Measurements from ENCODE around the gene MMP21.

MMP21 gene, protein sequence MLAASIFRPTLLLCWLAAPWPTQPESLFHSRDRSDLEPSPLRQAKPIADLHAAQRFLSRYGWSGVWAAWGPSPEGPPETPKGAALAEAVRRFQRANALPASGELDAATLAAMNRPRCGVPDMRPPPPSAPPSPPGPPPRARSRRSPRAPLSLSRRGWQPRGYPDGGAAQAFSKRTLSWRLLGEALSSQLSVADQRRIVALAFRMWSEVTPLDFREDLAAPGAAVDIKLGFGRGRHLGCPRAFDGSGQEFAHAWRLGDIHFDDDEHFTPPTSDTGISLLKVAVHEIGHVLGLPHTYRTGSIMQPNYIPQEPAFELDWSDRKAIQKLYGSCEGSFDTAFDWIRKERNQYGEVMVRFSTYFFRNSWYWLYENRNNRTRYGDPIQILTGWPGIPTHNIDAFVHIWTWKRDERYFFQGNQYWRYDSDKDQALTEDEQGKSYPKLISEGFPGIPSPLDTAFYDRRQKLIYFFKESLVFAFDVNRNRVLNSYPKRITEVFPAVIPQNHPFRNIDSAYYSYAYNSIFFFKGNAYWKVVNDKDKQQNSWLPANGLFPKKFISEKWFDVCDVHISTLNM

DNA sequence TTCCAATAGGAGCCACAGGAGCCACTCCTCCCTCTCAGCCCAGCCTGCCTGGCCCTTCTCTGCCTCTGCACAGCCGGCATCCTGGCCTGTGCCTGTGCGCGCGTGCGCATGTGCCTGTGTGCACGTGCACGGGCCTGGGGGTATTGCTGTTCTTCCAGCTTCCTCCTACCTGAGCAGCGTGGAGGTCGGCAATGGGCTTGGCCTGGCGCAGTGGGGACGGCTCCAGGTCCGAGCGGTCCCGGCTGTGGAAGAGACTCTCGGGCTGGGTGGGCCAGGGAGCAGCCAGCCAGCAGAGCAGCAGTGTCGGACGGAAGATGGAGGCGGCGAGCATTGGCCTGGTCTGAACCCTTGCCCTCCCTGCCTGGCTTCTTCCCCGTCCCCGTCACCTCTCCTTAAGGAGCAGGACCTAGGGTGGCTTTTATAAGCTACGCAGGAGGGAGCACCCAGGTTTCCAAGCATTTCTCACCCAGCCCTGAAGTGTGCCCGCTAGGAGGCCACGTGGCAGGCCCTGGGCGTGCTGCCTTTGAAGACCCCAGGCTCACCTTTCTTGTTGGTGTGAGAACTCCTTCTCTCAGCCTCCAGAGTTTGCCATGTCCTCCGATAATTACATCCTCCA, at the start of gene MMP21:
Gene MMP21, minus strand, starts transcription at position 331 of the 616 bp plus-strand sequence. Its CDS starts 0 bp downstream, at position 331.
- TF ChIP-seq Cebpa-rat (IDR thresholded peaks at IDR 0.05): no peak
- Histone ChIP-seq H4K20me1 (no peaks in the 10 kb centered on the region; a peak in 1 of 22 replicates), H3K4me2 (no peak within 1 kb of the TSS), H3K27me3 (no peaks in the 10 kb centered on the region), H3K36me3 (no peaks in the 10 kb centered on the region), H3K27ac (no peak within 1 kb of the TSS), H3K9me3 (replicated peaks in 1 of 11) (peaks cover 8 to 27% (median 17%) of the 10 kb centered on the region in 11 experiments; a peak in 14 of 22 replicates), H3K4me1 (peaks cover 0 to 10% (median 1%) of the 10 kb centered on the region in 10 experiments; a peak in 7 of 20 replicates), H3K4me3 (no peak within 1 kb of the TSS), H3K9ac (no peak within 1 kb of the TSS)

DNA sequence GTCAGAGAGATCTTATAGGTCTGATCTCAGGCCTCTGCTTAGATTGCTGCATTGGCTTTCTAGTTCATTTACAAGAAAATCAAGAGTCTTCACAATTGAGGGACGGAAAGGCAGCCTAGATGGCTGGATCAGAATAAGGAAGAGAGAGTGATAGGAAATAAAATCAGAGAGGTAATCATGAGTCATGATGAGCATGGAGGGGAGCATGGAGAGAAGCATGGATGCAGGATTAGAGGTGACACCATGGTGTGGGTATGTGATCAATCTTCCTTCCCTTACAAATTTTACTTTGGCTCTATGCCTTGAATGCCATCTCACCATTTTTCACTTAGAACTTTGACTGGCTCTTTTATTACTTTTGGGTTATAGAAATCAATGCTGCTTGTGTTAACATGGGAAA, 49.1 kb upstream of the MMP21 start:
- Histone ChIP-seq H3K27ac (peak overlapping the region in 4 of 11 experiments; percentile 97 to 99 (median 99); a peak in 2 of 22 replicates), H3K4me1 (peaks cover 35 to 54% (median 42%) of the 10 kb centered on the region in 10 experiments), H3K4me3 (peak overlapping the region; percentile 76 to 98 (median 89)), H3K4me2 (peak overlapping the region; percentile 81 to 98 (median 89)), H3K27me3 (no peaks in the 10 kb centered on the region), H4K20me1 (peaks cover 9 to 61% (median 55%) of the 10 kb centered on the region in 11 experiments; a peak in 18 of 22 replicates), H3K36me3 (peaks cover 35 to 52% (median 48%) of the 10 kb centered on the region in 11 experiments), H3K9ac (peak overlapping the region; percentile 92 to 99 (median 96)), H3K9me3 (replicated peaks in 1 of 11) (no peaks in the 10 kb centered on the region)
- TF ChIP-seq Cebpa-rat (IDR thresholded peaks at IDR 0.05): no peak

DNA sequence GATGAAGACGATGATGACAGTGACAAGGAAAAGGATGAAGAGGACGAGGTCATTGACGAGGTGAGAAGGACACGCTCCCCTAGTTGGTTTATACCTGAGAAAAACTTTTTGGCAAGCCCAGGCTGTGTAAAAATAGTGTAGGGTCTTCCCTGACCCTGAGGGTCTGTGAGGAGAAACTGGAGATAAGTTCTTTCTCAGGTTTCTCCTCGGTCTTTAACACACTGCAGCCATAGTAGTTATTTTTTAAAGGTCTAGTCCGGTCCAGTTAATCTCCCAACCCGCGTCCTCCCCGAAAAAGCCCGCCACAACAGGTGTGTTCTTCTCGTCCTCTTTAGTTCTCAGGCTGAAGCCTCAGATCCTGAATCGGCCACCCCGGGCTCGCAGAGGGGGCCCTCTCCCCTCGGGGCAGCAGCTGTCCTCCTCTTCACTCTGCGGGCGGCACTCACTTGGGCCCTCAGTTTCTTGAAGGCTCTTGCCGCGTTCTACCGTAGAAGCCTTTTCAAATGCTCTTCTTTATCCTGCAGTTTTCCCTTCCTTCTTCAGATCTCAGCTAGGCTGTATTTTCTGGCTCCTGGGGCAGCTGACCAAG, 48.1 kb upstream of the MMP21 start:
- H3K4me1 ChIP-seq: peaks cover 35 to 54% (median 42%) of the 10 kb centered on the region in 10 experiments
- peak overlapping the region; percentile 92 to 99 (median 96) for H3K9ac ChIP-seq
- peaks cover 9 to 51% (median 47%) of the 10 kb centered on the region in 11 experiments; a peak in 17 of 22 replicates for H4K20me1 ChIP-seq
- H3K4me3 ChIP-seq: peak overlapping the region; percentile 76 to 98 (median 89)
- no peaks in the 10 kb centered on the region for H3K27me3 ChIP-seq
- peak overlapping the region; percentile 95 to 100 (median 98) for H3K27ac ChIP-seq
- no peaks in the 10 kb centered on the region for H3K9me3 ChIP-seq (replicated peaks in 1 of 11)
- H3K36me3 ChIP-seq: peaks cover 26 to 43% (median 38%) of the 10 kb centered on the region in 11 experiments
- peak overlapping the region; percentile 81 to 98 (median 89) for H3K4me2 ChIP-seq
- no peak for TF ChIP-seq Cebpa-rat (IDR thresholded peaks at IDR 0.05)

DNA sequence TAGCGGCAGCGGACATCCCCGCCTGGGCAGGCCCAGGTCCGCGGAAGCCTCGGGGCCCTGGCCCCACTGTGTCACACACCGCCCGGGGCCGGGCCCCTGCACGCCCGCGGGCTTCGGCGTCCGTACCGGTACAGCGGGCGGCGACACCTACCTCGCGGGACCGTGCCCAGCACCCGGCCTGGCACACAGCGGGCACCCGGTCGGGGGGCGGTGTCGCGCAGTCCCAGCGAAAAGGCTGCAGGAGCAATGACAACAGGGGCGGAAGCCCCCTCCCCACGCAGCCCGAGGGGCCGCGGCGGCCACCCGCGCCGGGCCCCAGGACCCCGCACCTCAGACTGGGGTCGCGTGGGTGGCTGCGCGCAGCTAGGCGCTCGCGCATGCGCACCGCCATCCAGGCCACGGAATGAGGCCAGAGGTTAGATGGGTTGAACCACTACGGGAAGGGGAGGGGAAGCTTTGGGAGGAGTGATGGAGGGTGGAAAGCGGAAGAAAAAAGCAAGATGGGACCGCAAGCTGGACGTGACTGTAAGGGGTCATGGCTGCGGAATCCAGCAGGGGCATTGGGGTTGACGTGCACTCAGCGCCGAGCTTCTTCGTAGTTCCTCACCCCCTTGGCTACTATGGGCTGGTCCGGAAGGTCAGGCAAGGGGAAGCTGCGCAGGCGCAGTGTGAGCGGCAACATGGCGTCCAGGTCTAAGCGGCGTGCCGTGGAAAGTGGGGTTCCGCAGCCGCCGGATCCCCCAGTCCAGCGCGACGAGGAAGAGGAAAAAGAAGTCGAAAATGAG, 47.4 kb upstream of the MMP21 start, which contains the start of the genes BCCIP and UROS:
Gene BCCIP, plus strand, starts transcription at position 669 of the 785 bp plus-strand sequence. Its CDS starts 12 bp downstream, at position 681.
Gene UROS, minus strand, starts transcription at position 381 of the 785 bp plus-strand sequence. CDS start 6,759 bp downstream, outside the sequence.
- Histone ChIP-seq H3K9me3 (replicated peaks in 1 of 11) (no peaks in the 10 kb centered on the region), H3K36me3 (peaks cover 19 to 36% (median 31%) of the 10 kb centered on the region in 11 experiments), H3K4me3 (peak within 1 kb of the TSS; percentile 76 to 98 (median 89)), H3K4me1 (peaks cover 35 to 54% (median 42%) of the 10 kb centered on the region in 10 experiments), H3K9ac (peak within 1 kb of the TSS; percentile 92 to 99 (median 96)), H3K27me3 (no peaks in the 10 kb centered on the region), H4K20me1 (peaks cover 9 to 46% (median 40%) of the 10 kb centered on the region in 11 experiments; a peak in 15 of 22 replicates), H3K27ac (peak within 1 kb of the TSS; percentile 95 to 100 (median 98)), H3K4me2 (peak within 1 kb of the TSS; percentile 81 to 98 (median 89))
- no peak for TF ChIP-seq Cebpa-rat (IDR thresholded peaks at IDR 0.05)

DNA sequence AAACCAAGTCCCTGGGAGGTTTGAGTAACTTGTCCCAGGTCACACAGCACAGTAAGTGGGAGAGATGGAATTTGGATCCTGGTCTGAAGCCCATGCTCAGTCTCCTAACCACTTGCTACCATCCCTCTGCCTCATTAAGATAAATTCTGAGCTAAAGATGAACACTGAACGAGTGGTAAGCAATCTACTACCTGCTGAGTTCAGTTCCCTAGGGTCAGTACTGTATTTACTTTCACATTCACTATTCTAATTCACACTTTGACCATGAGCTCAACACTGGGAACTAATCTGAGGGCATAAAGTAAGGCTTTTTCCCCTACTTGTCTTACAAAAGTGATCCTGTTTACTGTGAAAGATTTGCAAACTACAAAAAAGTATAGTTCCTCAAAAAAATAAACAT, 45.1 kb upstream of the MMP21 start:
- TF ChIP-seq Cebpa-rat (IDR thresholded peaks at IDR 0.05): no peak
- H4K20me1 ChIP-seq: peaks cover under 1 to 24% (median 19%) of the 10 kb centered on the region in 11 experiments; a peak in 16 of 22 replicates
- peaks cover 9 to 20% (median 16%) of the 10 kb centered on the region in 11 experiments; a peak in 20 of 22 replicates for H3K36me3 ChIP-seq
- H3K4me2 ChIP-seq: peak overlapping the region in 3 of 11 experiments; percentile 72 to 89 (median 88); a peak in 4 of 22 replicates
- peak overlapping the region in 1 of 11 experiments; percentile 30; a peak in 1 of 22 replicates for H3K9ac ChIP-seq
- no peaks in the 10 kb centered on the region for H3K9me3 ChIP-seq (replicated peaks in 1 of 11)
- H3K4me1 ChIP-seq: peaks cover 29 to 42% (median 33%) of the 10 kb centered on the region in 10 experiments
- no peaks in the 10 kb centered on the region for H3K27me3 ChIP-seq
- H3K4me3 ChIP-seq: no peak overlapping the region
- no peak overlapping the region for H3K27ac ChIP-seq

DNA sequence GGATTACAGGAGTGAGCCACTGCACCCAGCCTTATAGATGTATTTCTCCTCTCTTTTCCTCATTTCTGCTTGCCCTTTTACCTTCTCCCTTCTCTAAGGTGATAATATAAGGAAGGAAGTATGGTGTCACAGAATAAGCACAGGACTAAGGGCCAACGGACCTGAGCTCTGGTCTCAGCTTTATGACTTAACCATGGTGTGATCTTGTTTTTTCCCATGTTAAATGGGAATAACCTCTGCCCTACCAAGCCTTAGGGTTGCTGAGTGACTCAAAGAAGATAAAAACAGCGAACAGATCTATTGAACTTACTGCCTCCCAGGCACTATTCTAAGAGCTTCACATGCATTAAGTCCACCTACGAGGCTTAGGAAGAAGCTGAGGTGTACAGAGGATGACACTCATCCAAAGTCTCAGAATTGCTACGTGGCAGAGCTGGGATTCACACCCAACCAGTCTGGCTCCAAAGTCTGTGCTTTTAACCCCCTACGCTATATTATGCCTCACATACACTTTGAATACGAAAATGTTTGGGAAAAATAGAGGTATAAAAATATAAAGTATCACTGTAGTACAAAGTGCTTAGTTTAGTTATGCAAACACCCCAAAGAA, 41.8 kb upstream of the MMP21 start:
- Histone ChIP-seq H3K9ac (no peak overlapping the region), H3K4me1 (peaks cover 12 to 25% (median 16%) of the 10 kb centered on the region in 10 experiments), H3K9me3 (replicated peaks in 1 of 11) (no peaks in the 10 kb centered on the region), H3K36me3 (peaks cover 32 to 45% (median 37%) of the 10 kb centered on the region in 11 experiments), H3K4me2 (no peak overlapping the region), H3K4me3 (no peak overlapping the region), H4K20me1 (peaks cover 0 to 5% (median 0%) of the 10 kb centered on the region in 11 experiments; a peak in 3 of 22 replicates), H3K27ac (no peak overlapping the region), H3K27me3 (no peaks in the 10 kb centered on the region)
- no peak for TF ChIP-seq Cebpa-rat (IDR thresholded peaks at IDR 0.05)

DNA sequence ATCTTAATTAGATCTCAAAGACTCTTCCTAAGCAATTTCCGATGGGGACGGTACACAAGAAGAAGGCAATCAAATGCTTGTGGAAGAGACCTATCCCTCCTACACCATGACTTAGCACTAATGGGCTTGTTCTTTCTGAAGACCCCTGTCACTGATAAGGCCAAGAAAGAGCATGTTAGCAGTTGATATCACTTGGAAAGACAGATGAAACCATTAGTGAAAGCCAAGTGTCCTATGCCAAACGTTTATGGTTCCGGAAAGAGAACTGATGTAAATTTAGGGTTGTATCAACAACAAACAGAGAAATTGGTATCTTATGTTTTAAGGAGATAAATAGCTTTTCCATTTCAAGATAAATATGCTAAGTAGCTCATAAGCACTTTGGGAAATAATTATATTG, 40.9 kb upstream of the MMP21 start:
- no peak for TF ChIP-seq Cebpa-rat (IDR thresholded peaks at IDR 0.05)
- no peak overlapping the region for H3K4me3 ChIP-seq
- no peak overlapping the region for H3K4me2 ChIP-seq
- H3K27ac ChIP-seq: no peak overlapping the region
- no peak overlapping the region for H3K9ac ChIP-seq
- H3K36me3 ChIP-seq: peaks cover 38 to 50% (median 44%) of the 10 kb centered on the region in 11 experiments
- H3K27me3 ChIP-seq: no peaks in the 10 kb centered on the region
- H3K9me3 ChIP-seq (replicated peaks in 1 of 11): no peaks in the 10 kb centered on the region
- H4K20me1 ChIP-seq: peaks cover 0 to 5% (median 0%) of the 10 kb centered on the region in 11 experiments; a peak in 3 of 22 replicates
- peaks cover 3 to 16% (median 7%) of the 10 kb centered on the region in 10 experiments; a peak in 18 of 20 replicates for H3K4me1 ChIP-seq

All from BLaER1 treated with 17β-estradiol and CSF1 and Interleukin-3, amounts not matched to agents 10 nM and 100 nM (cell line).